Ascending aorta (tissue), 2 donors: Measurements from ENCODE around the gene LOXL4. TPM values are rescaled to one million over a fixed set of nuclear protein-coding genes. Genes with fewer than 3 reads are reported as not detected.

ENCODE experiments used
- DNase-seq, 2 donors: peaks; one replicate each; pipeline ENCODE4 v3.0.0-alpha.2; 2019; ENCODE audit warnings: low spot score in 2 of 2
- H3K27ac ChIP-seq, 2 donors: fragments of 200-600 bp; sonication (generic); one replicate each; pipeline ENCODE4 v1.5.1; 2016 to 2017; ENCODE audit warnings: mild to moderate bottlenecking in 1 of 2
- H3K27me3 ChIP-seq: fragments of 200-600 bp; sonication (generic); one replicate; pipeline ENCODE4 v1.5.1; 2017
- H3K36me3 ChIP-seq, 2 donors: fragments of 200-600 bp; sonication (generic); one replicate each; pipeline ENCODE4 v1.5.1; 2016
- H3K4me1 ChIP-seq, 2 donors: fragments of 200-600 bp; sonication (generic); one replicate each; pipeline ENCODE4 v1.5.1; 2016 to 2017; ENCODE audit warnings: mild to moderate bottlenecking in 1 of 2
- H3K4me3 ChIP-seq, 2 donors: fragments of 200-600 bp; sonication (generic); one replicate each; pipeline ENCODE4 v1.5.1; 2016 to 2017; ENCODE audit warnings: mild to moderate bottlenecking in 1 of 2
- H3K9me3 ChIP-seq, 2 donors: fragments of 200-600 bp; sonication (generic); one replicate each; pipeline ENCODE4 v1.5.1; 2016
- intact Hi-C: fragments of 100-400 bp; cut with DNase I; formaldehyde crosslinking; loops from one replicate; pipeline ENCODE4 v1.15.1; 2023
- total RNA-seq: library from RNA; depleted of rRNA; stranded (reverse); fragments of >200 nt; gene quantifications from one replicate; pipeline ENCODE4 v1.1.0, GENCODE V29; 2016
- TF ChIP-seq, protein P1 (sequence below), 3 experiments: fragments of 200-600 bp in 2 of 3; fragments of 450-650 bp in 1 of 3; sonication (generic) in 2 of 3; IDR thresholded peaks; one replicate each; pipeline ENCODE4 v1.5.1; 2016 to 2019; ENCODE audit warnings: antibody characterized with exemption in 3 of 3, mild to moderate bottlenecking in 1 of 3, moderate library complexity in 1 of 3

LOXL4 gene
- total RNA-seq, 1 donor from 2014 or later: 3.7 TPM

GRCh38 chr10:98251399-98251798 lies 16.6 kb downstream of the LOXL4 start:
- intact Hi-C loops: no loop called here
- no peak overlapping the region for H3K4me3 ChIP-seq
- no peaks in the 10 kb centered on the region for H3K4me1 ChIP-seq
- TF ChIP-seq, protein P1, sequence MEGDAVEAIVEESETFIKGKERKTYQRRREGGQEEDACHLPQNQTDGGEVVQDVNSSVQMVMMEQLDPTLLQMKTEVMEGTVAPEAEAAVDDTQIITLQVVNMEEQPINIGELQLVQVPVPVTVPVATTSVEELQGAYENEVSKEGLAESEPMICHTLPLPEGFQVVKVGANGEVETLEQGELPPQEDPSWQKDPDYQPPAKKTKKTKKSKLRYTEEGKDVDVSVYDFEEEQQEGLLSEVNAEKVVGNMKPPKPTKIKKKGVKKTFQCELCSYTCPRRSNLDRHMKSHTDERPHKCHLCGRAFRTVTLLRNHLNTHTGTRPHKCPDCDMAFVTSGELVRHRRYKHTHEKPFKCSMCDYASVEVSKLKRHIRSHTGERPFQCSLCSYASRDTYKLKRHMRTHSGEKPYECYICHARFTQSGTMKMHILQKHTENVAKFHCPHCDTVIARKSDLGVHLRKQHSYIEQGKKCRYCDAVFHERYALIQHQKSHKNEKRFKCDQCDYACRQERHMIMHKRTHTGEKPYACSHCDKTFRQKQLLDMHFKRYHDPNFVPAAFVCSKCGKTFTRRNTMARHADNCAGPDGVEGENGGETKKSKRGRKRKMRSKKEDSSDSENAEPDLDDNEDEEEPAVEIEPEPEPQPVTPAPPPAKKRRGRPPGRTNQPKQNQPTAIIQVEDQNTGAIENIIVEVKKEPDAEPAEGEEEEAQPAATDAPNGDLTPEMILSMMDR (IDR thresholded peaks at IDR 0.05): no peak
- H3K9me3 ChIP-seq: no peaks in the 10 kb centered on the region
- DNase-seq: no peak
- H3K27me3 ChIP-seq: no peaks in the 10 kb centered on the region
- H3K27ac ChIP-seq: no peak overlapping the region
- H3K36me3 ChIP-seq: peaks cover 41 to 63% of the 10 kb centered on the region in 2 donors

- H3K27ac ChIP-seq: no peak overlapping the region
- peaks cover 41 to 68% of the 10 kb centered on the region in 2 donors for H3K36me3 ChIP-seq
- TF ChIP-seq, protein P1 (IDR thresholded peaks at IDR 0.05): no peak
- H3K4me3 ChIP-seq: no peak overlapping the region
- H3K27me3 ChIP-seq: no peaks in the 10 kb centered on the region
- intact Hi-C loops: no loop called here
- H3K9me3 ChIP-seq: no peaks in the 10 kb centered on the region
- H3K4me1 ChIP-seq: peaks cover 0 to 5% of the 10 kb centered on the region in 2 donors
- DNase-seq: no peak
Measured at GRCh38 chr10:98249134-98249533, 18.9 kb downstream of the LOXL4 start.

- H3K4me1 ChIP-seq: peaks cover 0 to 8% of the 10 kb centered on the region in 2 donors
- H3K36me3 ChIP-seq: peaks cover 41 to 63% of the 10 kb centered on the region in 2 donors
- intact Hi-C loops: no loop called here
- H3K27me3 ChIP-seq: no peaks in the 10 kb centered on the region
- TF ChIP-seq, protein P1 (IDR thresholded peaks at IDR 0.05): no peak
- no peak overlapping the region for H3K27ac ChIP-seq
- no peak for DNase-seq
- H3K9me3 ChIP-seq: no peaks in the 10 kb centered on the region
- H3K4me3 ChIP-seq: no peak overlapping the region
Measured at GRCh38 chr10:98248018-98248417, 20.0 kb downstream of the LOXL4 start.

DNA sequence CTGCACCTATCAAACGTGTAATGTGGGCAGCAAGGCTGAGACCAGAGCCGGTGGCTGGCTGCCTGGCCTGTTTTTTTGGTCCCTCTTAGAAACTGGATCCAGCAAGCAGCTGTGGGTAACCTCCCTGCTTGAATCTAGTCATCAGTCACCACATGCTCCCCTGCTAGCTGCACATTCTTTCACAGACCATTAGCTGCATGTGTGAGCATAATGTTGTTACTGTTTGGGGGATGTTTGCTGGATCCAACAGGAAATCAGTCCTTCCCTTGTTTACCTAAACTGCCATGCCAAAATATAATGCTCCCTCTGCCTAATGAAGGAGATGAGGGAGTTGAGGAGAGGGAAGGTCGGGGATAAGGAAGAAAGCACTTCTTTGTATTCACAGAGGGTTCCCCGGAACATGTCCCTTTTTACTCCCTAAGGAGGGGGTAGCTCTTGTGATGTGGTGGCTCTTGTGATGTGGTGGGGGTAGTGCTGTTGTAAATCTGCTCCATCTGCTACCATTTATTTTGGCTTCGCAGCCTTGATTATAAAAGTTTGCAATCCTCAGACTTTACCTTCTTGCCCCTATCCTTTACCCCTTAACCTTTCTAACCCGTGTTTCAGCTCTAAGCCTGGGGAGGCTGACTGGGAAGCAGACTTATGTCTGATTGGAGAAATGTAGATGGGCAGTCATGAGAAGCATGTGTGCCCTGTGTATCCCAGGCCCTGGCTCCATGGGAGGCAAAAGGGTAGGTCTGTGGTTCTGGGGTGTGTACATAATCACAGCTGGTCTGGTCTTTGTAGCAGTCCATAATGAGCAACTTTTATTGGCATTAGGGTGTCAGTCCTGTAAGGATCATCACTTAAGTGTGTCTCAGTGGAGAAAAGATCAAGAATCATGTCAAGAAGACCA lies 20.8 kb downstream of the LOXL4 start:
- peaks cover 39 to 57% of the 10 kb centered on the region in 2 donors for H3K36me3 ChIP-seq
- intact Hi-C loops: no loop called here

GRCh38 chr10:98244586-98244985 lies 23.4 kb downstream of the LOXL4 start:
- no peaks in the 10 kb centered on the region for H3K9me3 ChIP-seq
- H3K4me3 ChIP-seq: no peak overlapping the region
- intact Hi-C loops: no loop called here
- TF ChIP-seq, protein P1 (IDR thresholded peaks at IDR 0.05): no peak
- peaks cover 20 to 37% of the 10 kb centered on the region in 2 donors for H3K36me3 ChIP-seq
- no peaks in the 10 kb centered on the region for H3K27me3 ChIP-seq
- H3K4me1 ChIP-seq: peaks cover 0 to 8% of the 10 kb centered on the region in 2 donors
- DNase-seq: no peak
- no peak overlapping the region for H3K27ac ChIP-seq

More for the DNA sequence above, 20.8 kb downstream of the LOXL4 start:
- no peaks in the 10 kb centered on the region for H3K9me3 ChIP-seq
- no peak overlapping the region for H3K27ac ChIP-seq
- H3K4me3 ChIP-seq: no peak overlapping the region
- TF ChIP-seq, protein P1 (IDR thresholded peaks at IDR 0.05): no peak
- peaks cover 0 to 8% of the 10 kb centered on the region in 2 donors for H3K4me1 ChIP-seq
- no peak for DNase-seq
- no peaks in the 10 kb centered on the region for H3K27me3 ChIP-seq
